Measurements from ENCODE around the gene NFIX.

- TF ChIP-seq CTCF (IDR thresholded peaks at IDR 0.05) (no peak), EZH2 (IDR thresholded peaks at IDR 0.05; ENCODE audit: borderline replicate concordance, insufficient read depth, low read depth, low read length, poor library complexity, severe bottlenecking) (no peak)
These were observed 121.3 kb downstream of the NFIX start, which contains the start of gene TRMT1 for GRCh38 chr19:13116282-13117175.
